Sigmoid colon (tissue), 4 donors: ENCODE results near the gene MACROD2.

ENCODE experiments used
- CTCF ChIP-seq, 4 experiments: fragments of 450-650 bp in 3 of 4; fragments of 200-600 bp in 1 of 4; IDR thresholded peaks; one replicate each; pipeline ENCODE4 v1.5.1; 2016 to 2019; ENCODE audit warnings: antibody characterized with exemption in 4 of 4, mild to moderate bottlenecking in 3 of 4, moderate library complexity in 2 of 4
- POLR2AphosphoS5 ChIP-seq, 4 donors: sonication (generic); formaldehyde crosslinking; IDR thresholded peaks; one replicate each; pipeline ENCODE4 v1.6.1; 2017; ENCODE audit warnings: antibody characterized with exemption in 4 of 4

- TF ChIP-seq CTCF (IDR thresholded peaks at IDR 0.05) (no peak), POLR2AphosphoS5 (IDR thresholded peaks at IDR 0.05) (no peak)
These were observed 1810.8 kb downstream of the MACROD2 start for GRCh38 chr20:15806105-15806504.
